K562 (cell line): ENCODE results near the gene PLCB3. TPM values are rescaled to one million over a fixed set of nuclear protein-coding genes. Genes with fewer than 3 reads are reported as not detected.

Source experiments
- CC2D1A ChIP-seq: fragments of 450-650 bp; IDR thresholded peaks from 2 replicates; pipeline ENCODE4 v1.6.1; 2017; ENCODE audit warnings: mild to moderate bottlenecking
- CEBPB ChIP-seq: fragments of 450-650 bp; IDR thresholded peaks from 2 replicates; pipeline ENCODE4 v1.6.1; 2016; ENCODE audit warnings: missing genetic modification characterization, missing compliant biosample characterization
- CREB3 ChIP-seq: fragments of 450-650 bp; conservative IDR thresholded peaks from 2 replicates; pipeline ENCODE4 v1.6.1; 2016; ENCODE audit warnings: missing genetic modification characterization, low read depth, mild to moderate bottlenecking, missing compliant biosample characterization, moderate library complexity
- ETV1 ChIP-seq: fragments of 450-650 bp; conservative IDR thresholded peaks from 2 replicates; pipeline ENCODE4 v1.6.1; 2016; ENCODE audit warnings: missing genetic modification characterization, control low read depth, low read depth, missing compliant biosample characterization
- FOXP4 ChIP-seq: sonication (generic); formaldehyde crosslinking; IDR thresholded peaks from 2 replicates; pipeline ENCODE4 v1.8.0; 2022; ENCODE audit warnings: mild to moderate bottlenecking, missing genetic modification reagents, borderline replicate concordance
- GMEB1 ChIP-seq: fragments of 250-450 bp; sonication (Bioruptor Pico); IDR thresholded peaks from 2 replicates; pipeline ENCODE4 v1.4.0; 2020; ENCODE audit warnings: mild to moderate bottlenecking
- GTF2F1 ChIP-seq: IDR thresholded peaks from 2 replicates; pipeline ENCODE4 v1.6.1; 2011; ENCODE audit warnings: low read depth, low read length, improper control_type of control experiment
- NFXL1 ChIP-seq: fragments of 450-650 bp; formaldehyde crosslinking; IDR thresholded peaks from 2 replicates; pipeline ENCODE4 v1.4.0; 2021; ENCODE audit warnings: mild to moderate bottlenecking
- PML ChIP-seq: IDR thresholded peaks from 2 replicates; pipeline ENCODE4 v1.6.1; 2012; ENCODE audit warnings: low read length, inconsistent platforms
- POLR2B ChIP-seq: fragments of 450-650 bp; IDR thresholded peaks from 2 replicates; pipeline ENCODE4 v1.6.1; 2018; ENCODE audit warnings: low read depth; ENCODE audit not compliant: partially characterized antibody
- SAP30 ChIP-seq: fragments of 200-600 bp; sonication (generic); IDR thresholded peaks from 2 replicates; pipeline ENCODE4 v1.6.1; 2012; ENCODE audit warnings: borderline replicate concordance, low read depth, mild to moderate bottlenecking, moderate library complexity, low read length, control low read depth, inconsistent platforms; ENCODE audit not compliant: insufficient read depth, poor library complexity, severe bottlenecking
- SRSF1 ChIP-seq: fragments of 200-400 bp; formaldehyde crosslinking; IDR thresholded peaks from 2 replicates; pipeline ENCODE4 v1.6.1; 2017; ENCODE audit warnings: mild to moderate bottlenecking, low read depth, low read length, moderate library complexity
- WHSC1 ChIP-seq: IDR thresholded peaks from one replicate; pipeline ENCODE4 v1.6.1; 2012; ENCODE audit warnings: low read length, control low read depth, inconsistent platforms
- ZBTB2 ChIP-seq: fragments of 450-650 bp; IDR thresholded peaks from 2 replicates; pipeline ENCODE4 v1.6.1; 2016; ENCODE audit warnings: antibody characterized with exemption
- ZNF12 ChIP-seq: sonication (generic); formaldehyde crosslinking; IDR thresholded peaks from 2 replicates; pipeline ENCODE4 v1.4.0; 2020; ENCODE audit warnings: mild to moderate bottlenecking, missing genetic modification reagents
- ZNF609 ChIP-seq: sonication (generic); formaldehyde crosslinking; IDR thresholded peaks from 2 replicates; pipeline ENCODE4 v1.8.1; 2023; ENCODE audit warnings: missing genetic modification reagents, mild to moderate bottlenecking, borderline replicate concordance
- polyA plus RNA-seq, 8 experiments: library from polyadenylated mRNA; depleted of rRNA in 4 of 8; stranded (reverse) in 5 of 8; unstranded in 3 of 8; fragments of >200 nt; fragmentation: Nextera tagmentation in 2 of 8; fragmentation: Illumina TruSeq in 1 of 8; extraction: Ambion mirVana in 2 of 8; extraction: Trizol in 1 of 8; gene quantifications; 2 replicates each; pipeline versions ENCODE4 v1.2.1 to v1.2.3, GENCODE V29; 2011 to 2014; ENCODE audit warnings: inconsistent platforms in 1 of 8, missing spikeins in 1 of 8
- total RNA-seq, 7 experiments: library from RNA; depleted of rRNA in 6 of 7; stranded (reverse); fragments of >200 nt in 6 of 7; fragmentation: Illumina TruSeq in 2 of 7; extraction: Trizol in 2 of 7; gene quantifications; 2 replicates each; pipeline versions ENCODE4 v1.2.1 to v1.2.3, GENCODE V29; 2011 to 2021; ENCODE audit warnings: low replicate concordance in 1 of 7

Gene PLCB3
- total and polyA plus RNA-seq, 9 of the 15 experiments (the other 6 are each of a cell fraction or from before 2014, with no cell fraction given) = 0.31 to 44.8 (median 14.6) TPM

- TF ChIP-seq CC2D1A = no peak
- TF ChIP-seq ZNF609 (CRISPR knock-in tag) = no peak
- peak; percentile 82; the same call in 1 of the 2 replicates for TF ChIP-seq FOXP4
- TF ChIP-seq ETV1 (tag) = peak; percentile 96
- TF ChIP-seq ZNF12 (CRISPR knock-in tag) = peak; percentile 77
- no peak for TF ChIP-seq CREB3 (tag)
- no peak for TF ChIP-seq WHSC1
- TF ChIP-seq PML = no peak; the same call in 1 of the 2 replicates
- no peak; the same call in 1 of the 2 replicates for TF ChIP-seq GTF2F1
- TF ChIP-seq ZBTB2 = no peak; the same call in 1 of the 2 replicates
- TF ChIP-seq CEBPB (tag) = peak; percentile 96
- TF ChIP-seq POLR2B = peak; percentile 63
- TF ChIP-seq GMEB1 (CRISPR knock-in tag) = 0 out of 2 replicates have a peak, but pooled peaks have one; percentile 4
- TF ChIP-seq NFXL1 = no peak
- TF ChIP-seq SAP30 = no peak
- peak; percentile 76; the same call in 1 of the 2 replicates for TF ChIP-seq SRSF1
Measured at GRCh38 chr11:64269540-64270220, 18.4 kb downstream of the PLCB3 start (continued).
